ENCODE measurements around the gene RARS2.
"Not testable (repeated sequence)": the region's sequence is repeated elsewhere in the genome, so short reads cannot be mapped to it uniquely, and the experiment has no call there.

The RARS2 gene

GRCh38 chr6:87589693-87590416 is at the start of gene RARS2, which contains the start of gene ORC3:
TSS of gene RARS2 (minus strand) at chr6:87589987. CDS start at chr6:87589957, 30 bp downstream.
TSS of gene ORC3 (plus strand) at chr6:87590135. CDS start at chr6:87590169, 34 bp downstream.
- DNase-seq (ENCODE audit: low spot score): peak; percentile 97

- no peak for DNase-seq (ENCODE audit: low spot score)
Measured at GRCh38 chr6:87639373-87639772, 49.6 kb upstream of the RARS2 start.

DNA sequence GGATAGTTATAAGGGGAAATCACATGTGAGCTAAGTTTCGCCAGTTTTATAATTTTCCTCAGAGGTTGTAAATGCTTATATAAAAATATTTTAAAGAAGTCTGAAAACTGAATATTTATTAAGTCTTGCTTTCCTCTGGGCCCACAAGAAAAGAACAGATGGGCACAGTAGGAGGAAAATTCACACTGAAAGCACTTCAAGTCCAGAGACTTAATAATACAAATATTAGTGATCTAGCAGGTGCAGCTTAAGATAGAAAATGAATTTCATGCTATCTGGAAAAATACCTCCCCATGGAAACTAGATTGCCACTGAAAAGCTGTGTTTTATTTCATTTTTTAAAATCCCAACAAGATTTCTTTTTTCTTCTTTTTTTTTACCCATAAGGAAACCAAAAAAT is 47.3 kb upstream of the RARS2 start:
- no peak for DNase-seq (ENCODE audit: low spot score)

DNA sequence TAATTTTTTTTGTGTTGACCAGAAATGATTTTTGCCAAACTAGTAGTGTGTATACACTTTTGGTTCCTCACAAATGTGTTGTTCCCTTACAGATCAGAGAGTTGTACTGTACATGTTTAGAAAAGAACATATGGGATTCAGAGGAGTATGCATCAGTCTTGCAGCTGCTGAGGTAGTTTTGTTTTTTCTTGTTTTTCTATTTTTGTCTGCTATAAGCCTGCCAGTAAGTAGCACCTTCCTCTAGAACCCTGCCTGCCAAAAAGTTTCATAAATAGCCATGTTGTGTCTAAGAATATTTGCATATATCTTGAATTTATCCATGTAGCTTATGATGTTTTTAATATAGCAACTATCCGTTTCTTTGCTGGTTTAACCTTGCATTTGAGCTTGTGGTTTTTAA is 46.5 kb upstream of the RARS2 start:
- no peak for DNase-seq (ENCODE audit: low spot score)

- no peak for DNase-seq (ENCODE audit: low spot score)
Measured at GRCh38 chr6:87633851-87634250, 44.1 kb upstream of the RARS2 start.

GRCh38 chr6:87630746-87631145 is 41.0 kb upstream of the RARS2 start:
- DNase-seq (ENCODE audit: low spot score): no peak

DNA sequence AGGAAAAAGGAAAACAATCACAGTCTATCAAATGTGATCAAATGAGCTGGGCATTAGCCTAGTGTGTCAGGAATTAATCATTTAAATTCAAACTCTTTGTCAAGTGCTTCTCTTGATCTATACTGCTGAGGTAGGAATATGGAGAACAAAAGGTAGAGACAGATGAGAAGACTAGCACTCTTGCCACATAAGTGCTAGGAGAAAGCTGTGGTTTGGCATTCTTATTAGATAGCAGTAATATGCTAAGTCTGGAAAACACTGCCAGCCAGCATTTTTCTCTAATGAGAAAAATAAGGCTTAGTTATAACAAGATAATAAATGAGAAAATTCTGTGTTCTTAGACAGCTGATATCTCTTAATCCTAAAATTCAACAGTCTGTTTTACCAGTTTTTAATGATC is 39.1 kb upstream of the RARS2 start:
- DNase-seq (ENCODE audit: low spot score): peak; percentile 7

DNA sequence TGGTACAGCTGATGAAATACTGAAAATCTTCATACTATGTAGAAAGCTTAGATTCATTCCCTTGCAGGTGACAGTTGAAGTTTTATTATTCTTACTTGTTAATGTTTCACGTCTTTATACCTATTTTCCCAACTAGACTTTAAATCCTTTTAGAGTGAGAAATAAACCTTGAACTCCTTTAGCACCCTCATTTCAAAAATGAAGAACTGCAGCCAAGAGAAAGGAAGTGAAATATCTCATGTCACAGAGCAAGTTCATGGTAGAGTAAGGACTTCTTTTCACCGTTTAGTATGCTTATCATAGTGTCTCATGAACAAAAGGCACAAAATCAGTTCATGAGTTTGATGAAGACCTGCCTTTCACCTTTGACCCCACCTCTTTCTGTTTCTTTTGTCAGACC is 38.6 kb upstream of the RARS2 start:
- DNase-seq (ENCODE audit: low spot score): no peak

DNA sequence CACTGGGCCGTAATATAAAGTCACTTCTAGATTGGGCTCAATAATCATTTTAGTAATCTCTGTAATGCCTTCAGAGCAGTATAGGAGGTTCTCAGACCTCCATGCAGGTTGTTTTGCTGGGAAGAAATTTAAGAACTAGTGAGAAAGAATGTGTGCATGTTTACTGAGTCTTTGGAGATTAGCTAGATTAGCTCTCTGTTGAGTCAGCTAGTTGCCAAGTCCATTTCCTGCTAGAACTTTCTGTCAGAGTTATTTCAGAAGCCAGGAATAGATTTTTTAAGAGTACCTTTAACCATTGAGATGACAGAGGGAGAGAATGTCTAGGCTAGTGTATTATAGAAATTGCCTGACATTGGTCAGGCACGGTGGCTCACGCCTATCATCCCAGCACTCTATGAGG is 33.5 kb upstream of the RARS2 start:
- DNase-seq (ENCODE audit: low spot score): no peak

DNA sequence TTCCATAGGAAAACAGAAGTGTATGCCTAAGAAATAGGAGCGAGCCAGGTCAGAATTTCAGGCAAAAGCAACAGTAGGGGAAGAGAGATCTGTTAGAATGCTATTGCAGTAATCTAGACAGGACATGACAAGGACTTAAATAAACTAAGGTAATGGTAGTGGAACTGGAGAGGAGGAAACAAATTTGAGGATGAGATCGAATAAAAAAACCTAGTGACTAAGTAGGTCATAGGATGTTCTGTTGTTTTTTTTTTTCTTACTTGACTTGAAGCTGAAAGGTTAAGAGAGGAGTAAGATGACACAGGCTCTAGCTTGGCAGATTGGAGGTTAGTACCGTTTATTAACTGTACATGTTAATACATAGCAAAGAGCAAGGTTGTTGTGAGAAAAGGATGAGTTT is 28.7 kb upstream of the RARS2 start:
- DNase-seq (ENCODE audit: low spot score): no peak

- DNase-seq (ENCODE audit: low spot score): no peak
Measured at GRCh38 chr6:87617405-87617804, 27.6 kb upstream of the RARS2 start.

DNA sequence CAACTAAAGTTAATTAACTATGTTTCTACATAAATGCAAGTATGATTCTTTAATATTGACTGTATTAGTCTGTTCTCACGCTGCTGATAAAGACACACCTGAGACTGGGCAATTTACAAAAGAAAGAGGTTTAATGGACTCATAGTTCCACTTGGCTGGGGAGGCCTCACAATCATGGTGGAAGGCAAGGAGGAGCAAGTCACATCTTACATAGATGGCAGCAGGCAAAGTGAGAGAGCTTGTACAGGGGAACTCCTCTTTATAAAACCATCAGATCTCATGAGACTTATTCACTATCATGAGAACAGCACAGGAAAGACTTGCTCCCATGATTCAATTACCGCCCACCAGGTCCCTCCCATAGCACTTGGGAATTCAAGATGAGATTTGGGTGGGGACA is 23.2 kb upstream of the RARS2 start:
- DNase-seq (ENCODE audit: low spot score): not testable (repeated sequence)

GRCh38 chr6:87608802-87609201 is 19.0 kb upstream of the RARS2 start:
- DNase-seq (ENCODE audit: low spot score): no peak

DNA sequence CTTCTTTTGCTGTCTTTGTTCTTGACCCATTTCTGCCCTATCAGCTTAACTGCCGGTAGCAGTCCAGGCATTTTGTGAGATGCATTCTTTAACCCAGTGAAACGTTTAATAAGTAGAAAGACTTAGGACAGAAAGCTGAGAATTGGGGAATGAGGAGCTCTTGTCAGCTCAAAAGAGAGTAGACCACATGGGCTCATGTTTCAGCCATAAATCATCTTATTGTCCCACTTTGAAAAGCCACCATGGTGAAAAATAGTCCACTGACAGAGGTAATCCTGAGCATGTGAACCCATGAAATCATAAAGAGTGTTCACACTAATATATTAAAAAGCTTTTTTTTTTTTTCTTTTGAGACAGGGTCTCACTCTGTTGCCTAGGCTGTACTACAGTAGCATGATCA is 16.4 kb upstream of the RARS2 start:
- no peak for DNase-seq (ENCODE audit: low spot score)

GRCh38 chr6:87600576-87600975 is 10.8 kb upstream of the RARS2 start:
- no peak for DNase-seq (ENCODE audit: low spot score)

DNA sequence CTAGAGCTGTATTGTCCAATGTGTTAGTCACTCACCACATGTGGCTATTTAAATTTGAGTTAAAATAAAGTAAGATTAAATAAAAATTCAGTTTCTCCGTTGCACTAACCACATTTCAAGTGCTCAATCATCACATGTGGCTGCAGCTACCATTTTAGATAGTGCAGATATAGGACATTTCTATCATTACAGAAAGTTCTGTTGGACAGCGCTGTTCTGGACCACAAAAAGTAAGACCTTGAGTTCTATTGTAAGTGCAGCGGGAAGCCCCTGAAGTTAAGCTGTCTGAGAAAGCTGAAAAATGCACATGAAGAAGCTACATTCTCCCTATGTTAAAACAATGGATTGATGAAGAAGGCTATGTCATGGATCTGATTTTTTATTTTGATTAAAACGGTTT is 1.2 kb upstream of the RARS2 start:
- DNase-seq (ENCODE audit: low spot score): no peak

- no peak for DNase-seq (ENCODE audit: low spot score)
Measured at GRCh38 chr6:87590417-87590880, 662 bp upstream of the RARS2 start.

GRCh38 chr6:87588756-87589407 is 905 bp downstream of the RARS2 start:
- no peak for DNase-seq (ENCODE audit: low spot score)

DNA sequence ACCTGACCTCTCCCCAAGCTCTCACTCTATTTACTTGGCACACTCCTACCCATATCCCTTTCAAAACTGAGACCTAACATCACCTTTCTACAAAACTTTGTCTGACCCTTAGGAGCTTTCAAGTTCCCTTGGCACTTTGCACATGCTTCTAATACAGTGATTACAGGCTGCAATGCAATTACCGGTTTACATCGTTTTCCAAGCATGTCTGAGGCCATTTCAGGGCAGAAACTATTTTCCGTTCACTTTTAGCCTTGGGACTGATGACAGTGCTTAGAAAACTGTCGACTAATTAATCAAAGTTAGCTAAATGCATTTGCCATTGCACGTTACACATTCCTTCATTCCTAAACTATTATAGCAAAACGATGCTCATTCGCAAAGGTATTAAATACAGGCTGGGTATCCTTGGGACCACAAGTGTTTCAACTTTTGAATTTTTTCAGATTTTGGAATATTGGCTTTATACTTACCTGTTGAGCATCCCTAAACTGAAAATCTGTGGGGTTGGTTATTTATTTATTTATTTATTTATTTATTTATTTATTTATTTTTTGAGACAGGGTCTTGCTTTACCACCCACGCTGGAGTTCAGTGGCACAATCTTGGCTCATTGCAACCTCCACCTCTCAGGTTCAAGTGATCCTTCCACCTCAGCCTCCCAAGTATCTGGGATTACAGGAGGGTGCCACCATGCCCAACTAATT is 3.3 kb downstream of the RARS2 start:
- no peak for DNase-seq (ENCODE audit: low spot score)

GRCh38 chr6:87583822-87584221 is 6.0 kb downstream of the RARS2 start:
- no peak for DNase-seq (ENCODE audit: low spot score)

DNA sequence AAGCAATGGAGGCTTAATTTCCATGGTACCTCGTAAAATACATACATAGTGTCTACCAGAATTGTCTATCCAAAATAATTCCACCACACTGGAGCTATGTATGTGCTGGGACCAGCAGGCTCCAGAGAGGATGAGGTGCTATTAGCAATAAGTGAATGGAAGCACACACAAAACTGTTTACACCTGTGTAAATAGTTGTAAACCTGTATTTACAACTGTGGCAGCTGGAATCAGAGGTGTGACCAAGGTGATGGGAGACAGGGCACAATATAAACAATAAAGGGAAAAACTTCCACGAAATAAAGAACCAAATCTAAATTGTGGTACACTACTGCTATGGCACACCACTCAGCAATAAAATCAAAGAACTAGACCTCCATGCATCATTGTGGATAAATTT is 14.4 kb downstream of the RARS2 start:
- DNase-seq (ENCODE audit: low spot score): no peak

- DNase-seq (ENCODE audit: low spot score): no peak
Measured at GRCh38 chr6:87574237-87574804, 15.5 kb downstream of the RARS2 start.
